HG02970 (cell line): ENCODE data around the gene STUM.

Source experiments
- ATAC-seq: cut with Tn5 transposase; IDR thresholded peaks from one replicate; pipeline ENCODE4 v1.9.1; 2021; ENCODE audit warnings: mild to moderate bottlenecking, moderate library complexity, moderate number of reproducible peaks; ENCODE audit not compliant: unreplicated experiment, low FRiP score

Gene STUM

DNA sequence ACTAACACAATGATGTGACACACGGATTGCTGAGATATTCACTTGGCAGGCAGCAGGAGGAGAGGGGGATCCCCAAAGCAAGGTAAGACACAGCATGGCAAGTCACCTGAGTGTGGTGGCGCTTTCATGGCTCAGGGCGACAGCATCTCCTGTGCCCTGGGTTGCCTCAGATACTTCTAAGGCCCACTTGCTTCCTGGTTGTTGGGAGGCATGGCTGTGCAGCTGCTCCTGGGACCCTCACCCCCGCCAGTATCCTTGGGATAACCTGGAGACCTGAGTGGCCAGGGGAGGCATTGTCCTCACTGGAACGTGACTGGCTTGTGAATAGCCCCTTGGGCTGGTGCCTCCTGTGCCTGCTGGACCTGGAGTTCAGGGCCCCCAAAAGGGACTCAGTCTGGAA is 69.8 kb downstream of the STUM start:
- no peak for ATAC-seq

DNA sequence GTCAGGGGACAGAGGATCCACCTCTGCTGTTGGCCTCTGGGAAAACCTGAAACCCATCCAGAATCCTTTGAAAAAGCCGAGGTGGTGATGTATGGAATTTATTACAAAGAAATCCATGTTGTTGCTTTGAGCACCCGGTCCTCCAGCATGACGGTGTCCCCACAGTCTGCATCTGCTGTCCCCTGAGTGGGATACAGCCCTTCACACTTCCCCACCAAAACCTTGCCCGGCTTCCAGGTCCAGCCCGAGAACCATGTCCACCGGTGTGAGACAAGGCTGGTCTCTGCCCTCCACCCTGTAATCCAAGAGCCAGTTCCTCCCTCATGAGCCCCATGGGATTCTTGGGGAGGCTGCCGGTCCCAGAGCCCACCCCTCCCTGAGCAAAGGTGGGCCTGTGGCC is 70.5 kb downstream of the STUM start:
- ATAC-seq: no peak

DNA sequence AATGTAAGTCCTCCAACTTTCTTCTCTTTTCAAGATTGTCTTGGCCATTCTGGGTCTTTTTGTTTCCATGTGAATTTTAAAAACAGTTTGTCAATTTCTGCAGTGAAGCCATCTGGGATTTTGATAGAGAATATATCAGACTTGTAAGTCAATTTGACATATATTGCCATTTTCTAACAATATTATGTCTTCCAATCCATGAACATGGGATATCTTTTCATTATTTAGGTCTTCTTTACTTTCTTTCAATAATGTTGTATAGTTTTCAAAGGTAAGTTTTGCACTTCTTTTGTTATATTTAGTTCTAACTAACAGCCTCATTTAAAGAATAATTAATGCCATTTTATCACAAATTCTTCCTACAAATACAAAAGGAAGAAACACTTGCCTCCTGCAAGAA is 73.4 kb downstream of the STUM start:
- no peak for ATAC-seq

DNA sequence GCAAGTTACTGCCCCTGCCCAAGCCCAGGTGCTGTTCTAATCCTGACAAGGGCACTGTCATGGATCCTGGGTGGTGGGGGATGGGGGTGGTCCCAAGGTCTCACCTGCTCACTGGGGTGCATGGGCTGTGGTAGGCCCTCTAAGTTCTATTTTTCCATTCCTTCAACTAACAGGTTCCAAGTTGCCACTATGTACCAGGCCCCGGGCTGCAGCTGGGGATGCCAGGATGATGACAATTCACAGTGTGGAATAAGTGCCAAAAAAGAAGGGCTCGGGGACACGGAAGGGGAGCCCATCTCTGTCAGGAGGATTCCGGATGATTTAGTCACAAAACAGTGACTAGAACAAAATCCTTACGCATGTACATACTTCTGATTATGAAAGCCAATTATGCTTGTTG is 76.0 kb downstream of the STUM start:
- ATAC-seq: no peak

DNA sequence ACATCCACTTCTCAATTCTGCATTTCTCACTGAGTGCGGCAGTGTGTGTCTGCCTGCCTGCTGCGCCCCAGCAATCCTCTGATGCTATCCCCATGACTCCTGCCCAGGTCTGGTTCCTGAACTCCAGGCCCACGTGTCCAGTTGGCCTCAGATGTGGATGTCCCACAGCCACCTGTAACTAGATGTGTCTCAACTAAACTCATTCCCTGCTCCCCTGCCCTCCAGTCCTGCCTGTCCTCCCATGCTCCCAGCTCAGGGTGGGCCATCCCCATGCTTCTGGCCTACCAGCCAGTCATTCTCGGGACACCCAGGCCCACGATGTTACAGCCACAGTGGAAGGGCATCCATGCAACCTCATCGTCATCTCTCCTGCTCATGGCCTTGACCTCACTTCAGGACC is 76.8 kb downstream of the STUM start:
- no peak for ATAC-seq

DNA sequence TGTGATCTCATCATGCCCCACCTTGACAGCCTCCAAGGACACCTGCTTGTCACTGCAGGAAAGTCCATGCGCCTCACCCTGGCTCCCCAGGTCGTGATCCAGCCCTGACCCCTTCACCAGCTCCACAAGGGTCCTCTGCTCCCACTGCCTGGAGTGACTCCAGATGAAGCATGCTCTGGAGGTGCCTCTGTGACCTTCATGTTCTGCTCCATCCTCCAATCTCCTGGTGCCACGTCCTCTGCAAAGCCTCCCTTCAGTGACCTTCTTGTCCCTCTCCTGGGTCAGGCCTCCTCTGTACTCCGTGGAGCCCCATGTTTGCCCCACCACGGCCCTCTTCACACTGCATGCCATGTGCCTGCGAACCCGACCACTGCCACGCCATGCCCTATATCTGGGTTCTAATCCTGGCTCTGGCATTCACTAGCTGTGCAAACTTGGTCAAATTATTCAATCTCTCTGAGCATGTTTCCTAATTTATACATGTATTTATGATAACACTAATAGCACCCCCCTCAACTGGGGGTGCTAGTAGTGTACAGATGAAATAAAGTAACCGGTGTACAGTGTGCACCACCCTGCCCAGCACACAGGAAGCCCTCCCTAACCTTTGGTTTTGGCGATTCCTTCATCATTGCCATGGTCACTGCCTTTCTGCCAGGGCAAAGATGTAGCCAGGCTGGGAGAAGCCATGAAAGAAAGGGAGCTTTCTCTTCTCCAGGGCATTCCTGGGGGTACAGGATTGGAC is 77.4 kb downstream of the STUM start:
- ATAC-seq: no peak

DNA sequence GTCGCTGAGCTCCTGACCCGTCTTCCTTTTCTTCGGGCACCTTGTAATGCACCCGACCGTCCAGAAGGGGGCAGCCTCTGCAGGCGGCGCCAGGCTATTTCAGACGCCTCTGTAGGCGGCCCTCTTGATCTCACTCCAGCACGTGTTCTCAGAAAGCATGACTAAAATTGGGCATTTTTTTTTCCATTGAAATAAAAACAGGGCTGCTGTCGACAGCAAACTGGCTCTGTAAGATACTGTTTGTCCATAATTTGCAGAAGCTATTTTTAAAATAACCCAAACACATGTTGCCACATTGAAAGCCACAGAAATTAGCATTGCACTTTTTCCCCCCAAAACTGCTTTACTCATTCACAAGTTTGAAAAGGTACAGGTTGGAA is 78.0 kb downstream of the STUM start:
- peak; percentile 77 for ATAC-seq

DNA sequence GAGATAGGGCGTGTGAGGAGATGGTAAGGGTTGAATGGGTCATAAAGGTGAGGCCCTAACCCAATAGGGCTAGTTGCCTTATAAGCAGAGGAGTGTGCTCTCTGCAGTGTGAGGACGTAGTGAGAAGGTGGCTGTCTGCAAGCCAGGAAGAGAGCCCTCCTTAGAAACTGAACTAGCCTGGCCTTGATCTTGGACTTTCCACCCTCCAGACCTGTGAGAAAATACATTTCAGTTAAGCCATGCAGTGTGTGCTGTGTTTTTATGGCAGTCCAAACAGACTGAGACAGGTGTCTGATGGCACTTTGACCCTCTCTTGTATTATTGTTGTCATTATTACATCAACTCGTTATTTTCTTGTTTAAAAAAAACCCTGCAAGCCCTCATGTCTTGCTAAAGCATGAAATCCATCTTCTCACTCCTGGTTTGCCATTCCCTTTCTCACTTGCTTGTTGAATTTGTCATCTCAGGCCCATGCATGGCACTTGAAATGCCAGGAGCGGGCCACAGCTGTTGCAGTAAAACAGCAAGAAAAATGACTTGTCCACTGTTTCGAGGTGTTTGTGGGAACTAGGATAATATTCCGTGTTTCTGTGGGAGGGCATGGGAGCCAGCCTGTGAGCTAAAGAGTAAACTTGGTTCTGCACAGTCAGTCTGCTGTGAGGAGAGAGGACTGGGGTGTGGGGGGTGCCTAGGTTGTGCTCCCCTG is 78.6 kb downstream of the STUM start:
- no peak for ATAC-seq

DNA sequence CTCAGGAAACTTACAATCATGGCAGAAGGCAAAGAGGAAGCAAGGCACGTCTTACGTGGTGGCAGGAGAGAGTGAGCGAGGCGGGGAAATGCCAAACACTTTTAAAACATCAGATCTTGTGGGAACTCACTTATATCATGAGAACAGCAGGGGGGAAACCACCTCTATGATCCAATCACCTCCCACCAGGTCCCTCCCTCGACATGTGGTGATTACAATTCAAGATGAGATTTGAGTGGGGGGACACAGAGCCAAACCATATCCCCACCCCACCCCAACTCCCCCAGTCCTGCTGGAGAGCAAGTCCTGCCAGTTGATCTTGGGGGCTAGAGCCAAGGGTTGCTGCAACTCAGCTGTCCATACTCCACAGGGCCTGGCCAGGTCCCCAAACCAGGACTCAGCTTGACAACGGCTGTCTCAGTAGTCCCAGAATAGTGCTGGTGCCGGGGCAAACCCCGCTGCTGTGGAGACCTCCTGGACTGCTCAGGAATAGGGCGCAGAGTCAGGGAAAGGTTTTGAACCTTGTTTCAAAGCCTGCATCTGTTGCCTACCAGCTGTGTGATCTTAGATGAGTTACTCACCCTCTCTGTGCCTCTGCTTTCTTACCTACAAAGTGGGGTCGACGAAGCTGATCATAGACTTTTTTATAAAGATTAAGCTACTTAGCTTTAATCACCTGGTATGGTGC is 79.5 kb downstream of the STUM start:
- ATAC-seq: no peak

DNA sequence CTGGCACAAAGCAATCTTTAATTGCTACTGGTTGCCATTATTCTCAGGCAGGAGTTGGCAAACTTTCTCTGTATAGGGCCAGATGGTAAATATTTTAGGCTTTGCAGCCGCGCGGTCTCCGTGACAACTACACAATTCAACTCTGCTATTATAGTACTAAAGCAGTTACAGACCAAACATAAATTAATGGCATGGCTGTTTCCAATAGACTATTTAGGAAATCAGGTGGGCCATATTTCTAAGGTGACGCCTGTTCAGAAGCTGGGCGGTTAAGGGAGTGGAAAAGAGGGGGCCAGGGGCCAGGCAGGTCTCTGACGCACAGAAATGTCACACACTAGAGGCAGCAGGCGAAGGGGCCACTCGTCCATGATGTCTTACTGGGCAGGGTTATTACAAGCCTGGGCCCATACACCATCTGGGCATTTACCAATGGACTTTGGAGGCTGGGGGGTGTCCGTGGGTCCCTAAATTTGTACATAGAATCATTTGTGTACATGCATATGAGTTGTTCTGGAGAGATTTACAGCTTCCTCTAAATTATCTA is 80.1 kb downstream of the STUM start:
- no peak for ATAC-seq

DNA sequence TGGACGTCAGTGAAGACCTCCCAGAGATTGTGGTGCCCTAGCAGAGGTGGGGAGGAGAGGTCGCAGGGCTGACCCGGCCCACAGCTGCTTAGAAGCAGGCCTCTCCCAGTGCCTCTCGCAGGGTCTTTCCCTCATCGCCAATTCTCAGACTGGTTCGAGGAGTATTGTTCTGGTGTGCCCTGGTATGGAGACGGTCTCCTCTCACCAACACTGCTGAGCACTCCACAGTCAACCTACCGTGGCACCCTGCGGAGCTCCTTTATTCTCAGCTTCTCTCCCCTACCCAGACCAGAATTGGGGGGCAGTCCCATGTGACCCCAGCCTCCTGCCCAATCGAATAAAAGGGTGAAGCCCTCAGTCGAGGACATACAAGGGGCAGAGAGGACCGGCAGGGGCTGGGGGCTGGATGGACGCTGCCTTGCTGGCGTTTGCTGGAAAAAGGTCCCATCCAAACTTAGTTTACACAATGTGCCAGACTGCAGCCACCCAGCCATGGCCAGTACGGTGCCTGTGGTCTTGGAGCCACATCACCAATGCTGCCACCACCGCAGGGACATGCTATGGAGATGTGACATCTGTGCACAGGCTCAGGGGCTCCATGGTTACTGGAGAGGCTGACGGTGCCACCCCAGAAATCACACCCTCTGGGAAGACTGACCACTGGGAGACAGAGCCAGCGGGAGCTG is 80.8 kb downstream of the STUM start:
- ATAC-seq: no peak

DNA sequence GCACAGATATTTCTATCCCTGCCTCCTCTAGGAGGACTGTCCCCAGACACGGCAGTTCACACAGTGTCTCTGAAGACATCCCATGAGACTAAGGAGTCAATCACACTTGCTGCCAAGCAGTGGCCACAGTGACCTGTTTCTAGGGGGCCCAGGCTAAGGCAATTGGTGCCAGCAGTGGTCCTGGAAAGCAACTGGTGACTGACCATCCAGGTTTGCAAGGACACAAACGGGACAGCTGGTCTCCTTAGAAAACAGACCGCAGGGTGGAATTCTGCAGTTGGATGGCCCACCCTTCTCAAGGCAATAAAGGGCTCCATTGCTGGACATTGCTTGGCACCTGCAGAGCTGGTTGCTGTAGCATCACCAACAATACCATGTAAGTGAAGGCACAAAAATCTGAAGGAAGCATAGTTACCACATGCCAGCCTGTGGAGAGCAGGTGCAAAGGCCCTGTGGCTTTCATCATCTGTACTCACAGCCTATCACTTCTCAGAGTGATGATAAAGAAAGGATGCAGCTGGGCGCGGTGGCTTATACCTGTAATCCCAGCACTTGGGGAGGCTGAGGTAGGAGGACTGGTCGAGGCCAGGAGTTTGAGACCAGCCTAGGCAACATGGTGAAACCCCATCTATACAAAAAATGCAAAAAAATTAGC is 81.5 kb downstream of the STUM start:
- ATAC-seq: no peak

DNA sequence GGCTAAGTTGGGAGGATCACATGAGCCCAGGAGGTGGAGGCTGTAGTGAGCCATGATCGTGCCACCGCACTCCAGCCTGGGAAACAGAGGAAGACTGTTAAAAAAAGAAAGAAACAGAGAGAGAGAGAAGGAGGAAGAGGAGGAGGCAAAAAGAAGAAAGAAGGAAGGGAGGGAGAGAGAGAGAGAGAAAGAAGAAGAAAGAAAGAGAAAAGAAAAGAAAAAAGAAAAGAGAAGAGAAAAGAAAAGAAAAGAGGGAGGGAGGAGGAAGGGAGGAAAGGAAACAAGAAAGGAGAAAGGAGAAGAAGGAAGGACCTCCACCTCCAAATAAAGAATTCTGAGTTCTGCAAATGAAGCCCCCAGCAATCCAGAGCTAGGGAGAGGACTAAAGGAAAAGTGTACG is 82.0 kb downstream of the STUM start:
- no peak for ATAC-seq

DNA sequence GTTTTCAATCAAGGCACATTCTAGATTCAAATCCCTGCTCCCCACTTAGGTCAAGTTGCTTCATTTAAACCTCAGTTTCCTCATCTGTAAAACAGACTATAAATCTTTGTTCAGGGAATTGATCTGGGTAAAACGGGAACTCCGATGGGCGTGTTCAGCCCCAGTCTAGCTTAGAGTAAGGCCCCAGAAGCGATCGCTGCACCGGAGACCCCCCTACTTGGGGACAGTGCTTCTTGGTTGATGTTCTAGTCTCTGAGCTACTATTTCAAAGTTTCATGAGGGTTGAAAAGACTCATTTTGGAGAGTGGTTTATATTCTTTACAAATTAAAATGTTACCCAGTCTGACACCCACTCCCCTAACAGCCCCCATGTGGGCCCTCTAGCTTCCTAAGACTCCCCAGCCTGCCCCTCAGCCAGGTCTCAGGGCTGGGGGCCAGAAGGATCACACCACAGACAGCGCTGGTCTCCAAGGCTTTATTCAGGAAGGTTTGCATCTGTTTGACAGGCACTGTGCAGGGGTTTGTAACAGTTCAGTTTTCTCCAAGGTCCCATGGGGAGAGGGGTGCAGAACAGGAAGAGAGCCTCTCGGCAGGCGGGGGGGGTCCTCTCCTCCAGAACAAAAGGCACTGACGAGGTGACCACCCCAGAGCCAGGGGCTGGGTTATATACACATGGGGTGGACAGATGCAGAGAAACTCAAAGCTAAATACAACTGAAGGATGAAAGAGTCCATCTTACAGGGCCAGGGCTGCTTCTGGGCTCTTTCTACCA is 82.9 kb downstream of the STUM start:
- ATAC-seq: no peak

DNA sequence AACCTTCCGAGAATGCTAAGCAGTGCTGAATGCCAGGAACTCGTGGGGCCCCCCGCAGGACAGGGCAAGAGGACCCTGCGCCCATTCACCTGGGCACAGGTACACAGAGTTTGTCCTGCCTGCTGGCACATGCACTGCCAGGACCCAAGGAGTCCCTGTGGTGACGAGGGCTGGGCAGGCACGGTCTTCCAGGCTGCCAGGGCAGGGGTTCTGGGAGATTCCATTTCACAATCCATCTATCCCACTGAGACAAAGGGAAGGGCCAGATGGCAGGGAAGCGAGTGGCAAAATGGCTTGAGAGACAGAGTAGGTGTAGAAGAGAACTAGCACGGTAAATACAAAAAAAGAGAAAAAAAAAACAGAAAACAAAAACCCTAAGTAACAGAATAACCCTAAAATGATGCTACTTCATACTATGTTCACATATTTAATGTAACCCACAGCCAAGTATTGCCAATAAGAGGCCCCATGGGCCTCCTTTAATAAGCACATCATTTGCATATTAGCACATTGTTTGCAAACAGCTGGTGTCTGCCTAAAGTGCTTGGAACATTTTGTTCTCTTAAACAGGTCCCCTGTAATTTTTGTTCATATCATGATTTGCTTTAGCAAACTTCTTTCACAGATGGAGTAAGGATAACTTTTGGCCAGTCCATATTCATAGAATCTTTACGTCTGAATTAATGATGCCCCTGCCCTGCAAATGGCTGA is 83.8 kb downstream of the STUM start:
- no peak for ATAC-seq

DNA sequence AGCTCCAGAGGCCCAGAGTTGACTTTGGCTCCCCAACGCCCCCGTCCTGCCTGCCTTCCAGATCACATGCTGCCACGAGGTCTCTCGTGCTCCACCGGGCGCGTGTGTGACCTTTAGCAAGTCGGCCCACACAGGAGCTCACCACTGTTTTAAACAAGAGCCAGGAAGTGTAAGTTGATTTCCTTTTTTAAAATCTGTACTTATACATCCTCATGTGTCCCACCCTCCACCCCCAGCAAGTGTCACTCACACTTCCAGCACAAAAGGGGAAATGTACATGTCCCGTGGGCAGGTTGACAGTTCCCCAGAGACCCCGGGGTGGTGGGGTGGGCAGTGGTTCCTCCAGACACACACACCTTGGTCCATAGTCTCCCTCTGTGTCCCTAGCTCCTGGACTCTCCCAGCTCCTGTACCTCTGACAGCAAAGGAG is 84.4 kb downstream of the STUM start:
- no peak for ATAC-seq

DNA sequence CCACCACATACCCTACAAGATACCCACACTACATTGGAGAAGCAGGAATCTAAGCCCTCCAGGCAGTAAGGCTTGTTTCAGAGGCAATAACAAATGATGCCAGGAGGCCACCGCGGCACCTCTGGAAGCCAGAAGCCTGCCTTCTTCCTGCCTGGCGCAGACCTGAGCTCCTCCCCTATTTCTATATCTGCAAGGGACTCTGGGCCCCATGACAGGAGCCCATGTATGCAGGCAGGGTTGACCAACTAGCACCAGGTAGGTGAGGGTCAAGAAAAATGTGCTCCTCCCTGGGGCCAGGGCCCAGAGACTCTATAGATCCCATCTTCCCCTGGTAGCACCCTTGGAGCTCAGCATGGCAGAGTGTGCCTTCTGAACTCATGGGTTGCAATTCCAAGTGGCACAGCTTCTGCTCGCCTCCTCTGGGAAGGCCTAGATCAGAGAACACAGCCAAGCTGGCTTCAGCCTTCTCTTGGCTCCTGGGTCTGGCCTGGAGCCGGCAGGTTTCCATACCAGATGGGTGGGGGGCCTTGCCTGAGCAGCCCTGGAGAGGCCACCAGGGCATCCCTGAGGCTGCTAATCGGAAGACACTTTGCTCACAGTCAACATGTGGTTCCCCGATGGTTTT is 85.1 kb downstream of the STUM start:
- ATAC-seq: peak; percentile 19

DNA sequence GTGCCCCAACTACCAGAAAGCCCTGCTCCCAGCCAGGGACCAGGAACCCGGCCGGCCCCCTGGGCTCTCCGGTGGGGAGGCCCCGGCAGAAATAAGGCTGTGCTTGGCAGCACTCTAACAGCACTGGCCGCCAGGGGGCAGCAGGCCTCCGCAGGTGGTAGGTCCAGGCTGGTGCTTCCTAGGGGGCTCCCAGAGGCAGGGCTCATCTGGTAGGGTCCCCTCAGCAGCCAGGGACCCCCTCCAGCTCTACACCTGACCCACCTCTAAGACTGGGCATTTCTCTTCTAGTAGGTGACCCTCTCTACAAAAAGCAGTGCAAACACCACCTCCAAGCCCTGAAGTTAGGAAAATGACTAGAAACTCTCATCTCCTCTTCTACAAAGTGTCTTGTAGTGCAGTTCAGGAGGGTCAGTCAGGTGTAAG is 85.6 kb downstream of the STUM start:
- peak; percentile 67 for ATAC-seq
